Kidney tubule cell (primary cell): ENCODE measurements around the gene HS3ST4.
A peak's percentile ranks its signal among the peaks of the same experiment; 100 is the strongest.

Experiments
- DNase-seq: peaks from one replicate; pipeline ENCODE4 v3.0.0-alpha.2; 2018; ENCODE audit warnings: low spot score

Gene HS3ST4

DNA sequence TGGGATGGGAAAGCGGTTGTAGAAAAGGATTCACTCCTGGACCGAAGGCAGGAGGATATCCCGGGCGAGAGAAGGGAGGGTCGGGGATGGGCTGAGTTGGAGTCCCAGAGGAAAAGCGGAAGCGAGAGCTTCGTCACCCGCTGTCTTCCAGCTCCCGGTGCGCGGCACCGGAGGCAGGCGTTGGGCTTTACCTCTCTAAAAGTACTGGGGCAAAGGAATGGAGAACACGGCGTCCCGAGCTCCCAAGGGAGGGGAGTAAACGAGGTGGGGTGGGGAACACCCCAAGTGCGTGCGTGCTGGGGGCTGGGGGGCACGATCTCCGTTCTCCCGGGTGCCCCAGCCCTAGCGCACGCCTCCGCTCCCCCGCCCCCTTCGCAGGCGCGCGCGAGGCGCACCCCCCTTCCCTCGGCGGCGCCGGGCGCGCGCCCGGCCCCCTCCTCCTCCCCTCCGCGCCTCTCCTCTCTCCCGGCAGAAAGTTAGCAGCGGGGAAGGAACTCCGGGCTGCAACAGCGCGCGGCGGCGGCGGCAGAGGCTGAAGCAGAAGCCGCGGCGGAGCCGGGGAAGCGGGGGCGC lies at the start of gene HS3ST4:
Gene HS3ST4 (plus strand): TSS at position 441 of the 573 bp plus-strand sequence.
- no peak for DNase-seq

DNA sequence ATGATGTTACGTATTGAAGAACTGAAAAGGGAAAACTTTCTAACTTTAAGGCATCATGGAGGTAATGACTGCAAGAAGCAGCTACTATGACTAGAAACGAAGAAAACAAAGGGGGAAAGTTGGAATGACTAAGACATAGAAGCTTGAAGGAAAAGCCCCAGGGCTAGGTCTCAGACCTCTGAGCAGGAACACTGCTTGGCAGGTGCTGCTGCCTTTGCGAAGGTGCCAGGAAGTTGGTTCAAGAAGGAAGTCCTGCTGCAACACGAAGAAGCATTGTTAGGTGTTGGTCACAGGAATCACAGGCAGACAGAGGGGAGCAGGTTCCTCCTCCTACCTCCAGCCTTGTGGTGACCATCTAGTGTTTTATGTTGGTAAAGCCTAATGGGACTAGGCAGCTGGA lies 48.1 kb upstream of the HS3ST4 start:
- DNase-seq, result no peak

- no peak for DNase-seq
These were observed 35.1 kb upstream of the HS3ST4 start for GRCh38 chr16:25656639-25657038.

DNA sequence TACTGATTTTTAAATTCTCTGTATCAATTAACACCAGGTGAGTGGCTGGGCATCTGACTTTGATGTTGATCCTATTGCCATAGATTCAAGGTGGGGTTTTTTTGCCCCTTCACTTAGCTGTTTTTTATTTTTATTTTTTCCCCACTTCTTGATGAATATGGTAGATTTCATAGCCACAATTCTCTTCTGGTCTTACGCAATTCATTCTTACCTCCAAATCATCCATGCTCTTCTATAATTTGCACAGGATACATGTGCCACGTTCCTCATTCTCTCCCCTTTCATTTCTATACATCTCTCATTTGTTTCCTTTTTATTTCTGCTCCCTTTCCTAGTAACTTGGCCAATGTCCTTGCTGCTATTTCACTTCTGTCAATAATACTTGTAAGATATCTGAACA lies 14.9 kb upstream of the HS3ST4 start:
- DNase-seq, result no peak

DNA sequence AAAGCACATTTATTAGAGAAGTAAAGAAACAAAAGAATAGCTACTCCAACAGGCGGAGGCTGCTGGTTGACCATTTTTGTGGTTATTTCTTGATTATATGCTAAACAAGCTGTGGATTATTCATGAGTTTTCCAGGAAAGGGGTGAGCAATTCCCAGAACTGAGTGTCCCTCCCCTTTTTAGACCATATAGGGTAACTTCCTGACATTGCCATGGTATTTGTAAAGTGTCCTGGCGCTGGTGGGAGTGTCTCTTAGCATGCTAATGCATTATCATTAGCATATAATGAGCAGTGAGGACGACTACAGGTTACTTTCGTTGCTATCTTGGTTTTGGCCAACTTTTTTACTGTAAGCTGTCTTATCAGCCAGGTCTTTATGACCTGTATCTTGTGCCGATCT lies 12.2 kb upstream of the HS3ST4 start:
- DNase-seq, result no peak

GRCh38 chr16:25689137-25689836 lies 2.5 kb upstream of the HS3ST4 start:
- no peak for DNase-seq

GRCh38 chr16:25690552-25691143 lies 1.1 kb upstream of the HS3ST4 start:
- DNase-seq, result no peak

- DNase-seq, result no peak
These were observed 587 bp downstream of the HS3ST4 start for GRCh38 chr16:25692351-25692741.

DNA sequence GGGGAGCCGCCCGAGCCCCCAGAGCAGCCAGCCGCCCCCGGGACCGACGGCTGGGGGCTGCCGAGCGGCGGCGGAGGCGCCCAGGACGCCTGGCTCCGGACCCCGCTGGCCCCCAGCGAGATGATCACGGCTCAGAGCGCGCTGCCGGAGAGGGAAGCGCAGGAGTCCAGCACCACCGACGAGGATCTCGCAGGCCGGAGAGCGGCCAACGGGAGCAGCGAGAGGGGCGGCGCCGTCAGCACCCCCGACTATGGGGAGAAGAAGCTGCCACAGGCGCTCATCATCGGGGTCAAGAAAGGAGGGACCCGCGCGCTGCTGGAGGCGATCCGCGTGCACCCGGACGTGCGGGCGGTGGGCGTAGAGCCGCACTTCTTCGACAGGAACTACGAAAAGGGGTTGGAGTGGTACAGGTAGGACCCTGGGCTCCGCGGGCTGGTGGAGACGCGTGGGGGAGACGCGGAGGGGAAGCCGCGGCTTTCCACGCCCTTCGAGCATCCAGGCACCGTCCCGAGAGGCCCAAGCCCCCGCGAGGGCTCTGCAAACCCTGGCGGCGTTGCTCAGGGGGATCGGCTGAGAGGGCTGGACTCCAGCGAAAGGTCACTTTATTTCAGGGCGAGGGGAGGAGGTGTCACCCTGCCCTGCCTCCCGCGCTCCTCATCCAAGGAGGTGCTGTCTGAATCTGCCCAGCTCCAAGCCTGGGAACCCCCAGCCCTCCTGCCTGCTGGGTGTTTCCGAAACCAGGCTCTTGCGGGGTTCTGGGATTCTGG lies 1.2 kb downstream of the HS3ST4 start:
- DNase-seq, result no peak

DNA sequence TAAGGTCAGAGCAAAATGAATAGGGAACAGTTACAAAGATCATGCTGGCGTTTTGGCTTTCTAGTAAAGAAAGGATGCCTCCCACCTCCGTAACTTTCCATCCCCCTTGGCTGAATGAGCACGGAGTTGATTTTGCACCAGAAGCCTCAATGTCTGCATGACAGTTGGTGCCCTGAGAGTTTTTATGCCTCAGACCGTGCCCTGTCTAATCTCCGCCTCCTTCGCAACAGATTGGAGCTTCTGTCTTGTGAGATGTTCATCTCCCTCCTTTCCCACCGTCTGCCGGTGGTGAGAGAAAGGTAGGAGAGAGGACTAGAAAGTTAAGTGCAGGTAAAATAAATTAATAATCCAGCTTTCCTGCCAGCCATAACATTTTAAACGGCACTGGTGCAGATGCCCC lies 1.9 kb downstream of the HS3ST4 start:
- no peak for DNase-seq

GRCh38 chr16:25699069-25699468 lies 7.3 kb downstream of the HS3ST4 start:
- DNase-seq, result no peak

GRCh38 chr16:25700547-25700946 lies 8.8 kb downstream of the HS3ST4 start:
- no peak for DNase-seq

DNA sequence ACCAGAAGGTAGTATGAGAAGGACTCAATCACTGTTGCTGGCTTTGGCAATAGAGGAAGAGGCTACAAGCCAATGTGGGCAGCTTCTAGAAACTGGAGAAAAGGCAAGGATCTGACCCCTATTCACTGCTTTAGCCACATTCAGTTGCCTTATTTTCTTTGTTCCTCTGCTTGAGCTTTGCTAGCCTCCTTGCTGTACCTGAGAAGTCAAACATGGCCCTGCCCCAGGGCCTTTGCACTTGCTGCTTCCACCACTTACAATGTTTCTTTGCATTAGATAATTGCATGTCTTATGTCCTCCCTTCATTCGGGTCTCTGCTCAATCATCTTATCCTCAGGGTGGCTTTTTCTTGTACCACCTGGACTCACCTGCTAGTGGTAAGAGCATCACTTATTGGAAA lies 15.8 kb downstream of the HS3ST4 start:
- DNase-seq, result no peak

GRCh38 chr16:25707982-25708583 lies 16.3 kb downstream of the HS3ST4 start:
- peak; percentile 31 for DNase-seq

- DNase-seq, result no peak
These were observed 17.5 kb downstream of the HS3ST4 start for GRCh38 chr16:25709213-25709612.

DNA sequence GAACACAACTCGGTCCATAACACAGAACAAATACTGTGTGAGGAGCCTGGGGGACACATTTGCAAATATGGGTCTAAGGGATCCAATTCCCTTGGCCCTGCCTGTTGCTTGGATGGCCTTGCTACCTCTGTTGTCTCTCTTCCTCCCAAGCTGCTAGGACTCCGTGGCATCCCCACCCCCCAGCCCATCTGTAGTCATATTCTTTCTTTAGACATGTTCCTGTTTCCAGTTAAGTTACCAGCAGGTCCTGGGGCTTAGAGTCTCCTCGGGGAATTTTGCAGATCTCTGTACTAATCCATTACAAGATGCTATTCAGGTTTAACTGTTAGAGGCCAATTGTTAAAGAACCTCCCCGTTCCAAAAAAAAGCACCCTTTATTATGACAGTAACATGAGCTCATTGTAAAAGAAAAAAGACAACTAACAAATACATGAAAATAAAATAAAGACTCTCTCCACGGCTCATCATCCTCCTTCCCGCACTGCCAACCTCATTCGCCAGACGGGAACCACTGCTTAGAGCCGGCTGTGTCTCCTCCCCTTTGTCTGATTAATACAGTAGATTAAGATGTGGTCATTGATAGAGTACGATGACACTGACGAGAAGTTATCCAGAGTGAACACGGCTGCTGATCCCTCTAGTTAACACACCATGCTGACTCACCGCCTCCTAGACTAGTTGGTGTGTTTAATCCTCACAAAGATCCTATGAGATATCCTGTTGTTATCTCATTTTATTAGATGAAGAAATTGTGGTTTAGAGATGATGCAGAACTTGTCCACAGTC lies 22.2 kb downstream of the HS3ST4 start:
- no peak for DNase-seq

DNA sequence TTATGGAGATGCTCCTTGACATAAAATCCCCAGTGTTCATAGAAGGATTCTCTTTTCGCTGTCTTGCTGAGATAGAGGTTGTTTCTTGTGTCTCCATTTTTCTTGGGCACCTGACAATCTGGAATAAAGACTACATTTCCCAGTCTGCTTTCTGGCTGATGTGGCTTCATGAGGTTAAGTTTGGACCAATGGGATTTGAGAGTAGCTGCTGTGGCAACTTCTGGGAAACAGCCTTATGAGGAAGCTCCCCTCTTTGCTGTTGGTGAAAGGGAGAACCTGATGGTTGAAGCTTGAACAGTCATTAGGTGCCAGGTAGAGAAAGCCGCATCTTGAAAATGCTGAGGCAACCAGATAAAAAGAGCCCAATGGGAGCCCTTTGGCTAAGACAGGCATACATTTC lies 24.4 kb downstream of the HS3ST4 start:
- no peak for DNase-seq

- no peak for DNase-seq
These were observed 29.7 kb downstream of the HS3ST4 start for GRCh38 chr16:25721439-25721838.

DNA sequence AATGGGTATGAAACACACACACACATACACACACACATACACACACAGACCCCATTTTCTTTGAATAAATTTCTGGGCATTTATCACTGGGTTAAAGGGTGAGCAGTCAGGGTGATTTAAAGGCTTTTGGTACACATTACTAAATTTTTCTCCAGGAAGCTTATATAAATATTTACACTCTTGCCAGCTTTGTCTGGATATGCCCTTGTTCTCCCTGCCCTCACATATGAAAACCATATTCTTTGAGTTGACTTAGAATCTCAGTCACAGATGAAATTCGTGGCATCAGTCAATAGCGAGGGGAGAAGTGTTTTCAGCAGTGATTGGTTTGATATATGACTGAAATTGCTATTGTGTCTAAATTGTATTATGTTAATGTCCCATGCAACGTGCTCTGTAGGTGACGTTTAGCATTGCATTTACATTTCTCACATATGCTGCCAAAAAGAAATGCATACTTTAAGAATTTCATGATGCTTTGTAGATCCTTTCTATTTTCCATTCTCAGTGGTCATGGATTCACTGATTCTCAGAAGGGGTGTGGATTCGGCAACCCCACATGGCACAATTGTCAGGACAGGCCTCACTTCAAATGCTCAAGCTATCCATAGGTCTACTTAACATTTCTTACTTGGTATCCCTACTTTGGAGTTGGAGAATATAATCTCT lies 34.8 kb downstream of the HS3ST4 start:
- DNase-seq, result no peak

GRCh38 chr16:25729188-25729915 lies 37.6 kb downstream of the HS3ST4 start:
- DNase-seq, result no peak
